Measurements from ENCODE around the gene LIN28A.

LIN28A gene

DNA sequence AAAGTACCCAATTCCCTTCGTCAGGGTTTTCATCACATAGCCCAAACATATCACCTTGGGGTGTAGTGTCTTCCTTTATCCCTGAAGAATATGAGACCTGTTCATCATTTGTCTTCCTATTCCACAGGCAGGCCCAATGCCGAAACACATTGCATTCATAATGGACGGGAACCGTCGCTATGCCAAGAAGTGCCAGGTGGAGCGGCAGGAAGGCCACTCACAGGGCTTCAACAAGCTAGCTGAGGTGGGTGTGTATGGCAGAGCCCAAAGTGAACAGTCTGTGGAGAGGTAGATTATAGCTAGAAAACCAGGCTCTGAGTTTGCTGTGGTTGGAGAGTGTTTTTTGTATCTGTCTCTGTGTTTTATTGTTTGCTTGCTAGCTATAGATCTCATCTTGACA, 27.4 kb downstream of the LIN28A start:
- no peak for DNase-seq

DNA sequence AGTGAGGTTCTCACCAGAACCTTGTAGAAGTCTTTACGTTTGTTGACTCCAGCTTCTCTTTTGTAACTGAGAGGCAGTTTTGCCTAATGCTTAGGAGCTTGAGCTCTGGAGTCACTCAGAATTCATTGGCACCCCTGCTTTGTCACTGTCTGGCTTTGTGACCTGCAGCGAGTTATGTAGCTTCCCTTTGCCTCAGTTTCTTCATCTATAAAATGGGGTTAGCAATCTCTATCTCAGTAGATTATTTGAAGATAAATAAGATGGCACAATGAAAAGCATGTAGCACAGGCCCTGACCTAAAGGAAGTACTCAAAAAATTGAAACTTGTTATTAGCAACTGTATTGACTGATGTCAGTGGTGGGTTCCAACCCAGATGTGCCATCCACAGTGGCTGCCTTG, 29.6 kb downstream of the LIN28A start:
- DNase-seq = no peak

DNA sequence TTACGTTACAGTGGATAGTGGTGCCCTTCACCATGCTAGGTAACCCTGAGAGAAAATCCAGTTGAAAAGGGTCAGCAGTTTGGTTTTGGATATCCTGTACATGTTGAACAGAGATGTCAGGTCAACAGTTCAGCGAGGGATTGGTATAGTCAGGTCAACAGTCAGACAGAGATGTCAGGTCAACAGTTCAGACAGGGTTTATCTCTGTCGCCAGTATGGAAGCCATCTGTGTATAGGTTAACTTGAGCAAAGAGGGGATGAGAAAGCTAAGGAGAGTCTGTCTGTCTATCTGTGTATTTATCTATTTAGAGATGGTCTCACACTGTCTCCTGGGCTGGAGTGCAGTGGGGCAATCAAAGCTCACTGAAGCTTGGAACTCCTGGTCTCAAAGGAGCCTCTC, 39.3 kb downstream of the LIN28A start:
- DNase-seq = no peak

DNA sequence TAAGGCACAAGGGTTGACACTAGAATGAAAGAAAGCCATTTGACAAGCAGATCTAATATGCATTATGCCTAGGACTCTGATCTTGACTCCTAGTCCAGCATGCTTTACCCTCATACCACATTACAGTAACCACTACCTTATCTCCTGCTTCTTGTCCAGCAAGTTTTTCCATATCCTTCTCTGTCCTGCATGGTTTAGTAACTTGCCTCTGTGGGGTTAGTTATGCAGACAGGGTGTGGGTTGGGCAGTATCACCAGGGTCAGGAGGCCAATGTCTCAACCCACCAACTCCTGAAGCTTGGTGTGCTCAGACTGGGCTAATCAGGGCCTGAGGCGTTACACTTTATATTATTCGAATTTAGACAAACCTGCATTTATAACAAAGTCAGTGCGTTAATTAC, 40.3 kb downstream of the LIN28A start:
- DNase-seq = no peak

DNA sequence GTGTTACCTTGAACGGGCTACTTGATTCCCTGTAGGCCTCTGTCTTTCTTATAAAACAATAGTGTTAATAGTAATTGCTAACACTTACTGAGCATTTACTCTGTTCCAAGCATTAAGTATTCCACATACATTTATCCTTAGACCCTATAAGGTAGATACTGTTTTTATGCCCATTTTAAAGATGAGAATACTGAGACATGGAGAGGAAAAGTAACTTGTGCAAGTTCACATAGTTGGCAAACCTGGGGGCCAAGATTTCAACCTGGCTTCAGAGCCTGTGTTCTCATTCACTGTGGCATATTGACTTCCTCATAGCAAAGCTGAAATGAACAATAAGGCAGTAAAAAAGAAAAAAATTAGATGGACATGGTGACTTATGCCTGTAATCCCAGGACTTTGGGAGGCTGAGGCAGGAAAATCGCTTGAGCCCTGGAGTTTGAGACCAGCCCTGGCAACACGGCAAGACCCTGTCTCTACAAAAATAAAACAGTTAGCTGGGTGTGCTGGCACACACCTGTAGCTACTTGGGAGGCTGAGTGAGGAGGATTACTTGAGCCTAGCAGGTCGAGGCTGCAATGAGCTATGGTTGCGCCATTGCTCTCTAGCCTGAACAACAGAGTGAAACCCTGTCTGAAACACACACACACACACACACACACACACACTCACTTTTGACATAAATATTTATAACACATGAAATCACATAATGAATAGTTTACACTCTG, 42.0 kb downstream of the LIN28A start:
- no peak for DNase-seq

DNA sequence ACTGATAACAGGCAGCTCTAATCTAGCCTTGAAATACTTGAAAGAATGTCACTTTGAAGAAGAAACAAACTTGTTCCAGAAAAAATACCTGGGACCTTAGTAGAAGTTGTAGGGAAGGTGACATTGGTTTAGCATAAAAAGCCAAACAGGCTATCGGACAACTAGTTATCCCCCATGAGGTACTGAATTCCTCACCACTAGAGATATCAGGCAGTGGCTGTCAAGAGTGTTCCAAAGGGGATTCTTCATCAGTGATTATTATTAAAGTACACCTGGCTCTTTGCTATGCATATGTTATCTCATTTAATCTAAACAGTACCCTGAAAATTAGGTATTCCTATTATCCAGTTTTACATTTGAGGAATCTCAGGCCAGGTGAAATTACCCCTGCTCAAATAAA, 48.5 kb downstream of the LIN28A start:
- DNase-seq = no peak

GRCh38 chr1:26459573-26460031, 49.0 kb downstream of the LIN28A start:
- no peak for DNase-seq

DNA sequence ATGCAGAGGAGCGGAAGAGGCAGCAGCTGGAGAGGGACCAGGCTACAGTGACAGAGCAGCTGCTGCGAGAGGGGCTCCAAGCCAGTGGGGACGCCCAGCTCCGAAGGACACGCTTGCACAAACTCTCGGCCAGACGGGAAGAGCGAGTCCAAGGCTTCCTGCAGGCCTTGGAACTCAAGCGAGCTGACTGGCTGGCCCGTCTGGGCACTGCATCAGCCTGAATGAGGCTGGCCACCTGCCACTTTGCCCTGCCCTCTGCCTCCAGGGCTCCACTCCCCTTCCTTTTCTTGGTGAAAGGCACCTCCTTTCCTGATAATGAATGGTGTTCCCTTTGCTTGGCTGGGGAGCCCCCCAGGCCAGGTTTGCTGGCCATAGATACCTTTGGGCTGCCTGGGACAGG, 58.3 kb downstream of the LIN28A start:
- no peak for DNase-seq

GRCh38 chr1:26469558-26469957, 58.9 kb downstream of the LIN28A start:
- no peak for DNase-seq

DNA sequence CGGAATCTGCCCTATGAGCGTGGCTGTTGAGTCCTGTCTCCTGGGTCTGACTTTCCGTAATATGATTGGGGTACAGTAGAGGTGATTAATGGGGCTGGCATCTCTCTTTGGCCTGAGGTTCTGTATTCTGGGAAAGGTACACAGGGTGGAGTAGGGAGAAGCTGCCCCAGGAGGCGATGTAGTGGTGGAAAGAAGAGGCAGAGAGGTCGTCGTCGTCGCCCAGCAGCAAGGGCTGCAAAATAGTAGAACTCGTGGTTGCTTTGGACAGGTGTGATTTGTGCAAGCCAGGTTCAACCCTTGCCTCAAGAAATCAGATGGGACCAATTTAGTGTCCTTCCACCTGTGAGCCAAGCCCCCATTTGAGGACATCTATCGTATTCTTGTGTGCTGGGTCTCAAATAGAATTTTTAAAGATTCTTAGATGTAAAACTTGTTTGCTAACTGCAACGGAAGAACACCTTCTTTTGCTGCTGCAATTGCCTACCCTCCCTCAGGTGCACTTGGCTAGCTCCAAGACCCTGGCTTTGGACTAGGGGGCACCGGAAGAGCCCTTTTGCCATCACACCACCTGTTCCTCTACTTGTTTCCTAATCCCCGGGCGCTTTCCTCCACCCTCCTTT, 60.4 kb downstream of the LIN28A start:
- DNase-seq = no peak

GRCh38 chr1:26471498-26472319, 61.1 kb downstream of the LIN28A start:
- DNase-seq = peak; percentile 59

- peak; percentile 88 for DNase-seq
Observed at GRCh38 chr1:26472320-26472900, 61.8 kb downstream of the LIN28A start, which contains the start of gene HMGN2. Gene HMGN2, plus strand, starts transcription at chr1:26472440. Its CDS starts 173 bp downstream, at chr1:26472613.

- DNase-seq = peak; percentile 93
Observed at GRCh38 chr1:26472901-26473845, 62.6 kb downstream of the LIN28A start.

DNA sequence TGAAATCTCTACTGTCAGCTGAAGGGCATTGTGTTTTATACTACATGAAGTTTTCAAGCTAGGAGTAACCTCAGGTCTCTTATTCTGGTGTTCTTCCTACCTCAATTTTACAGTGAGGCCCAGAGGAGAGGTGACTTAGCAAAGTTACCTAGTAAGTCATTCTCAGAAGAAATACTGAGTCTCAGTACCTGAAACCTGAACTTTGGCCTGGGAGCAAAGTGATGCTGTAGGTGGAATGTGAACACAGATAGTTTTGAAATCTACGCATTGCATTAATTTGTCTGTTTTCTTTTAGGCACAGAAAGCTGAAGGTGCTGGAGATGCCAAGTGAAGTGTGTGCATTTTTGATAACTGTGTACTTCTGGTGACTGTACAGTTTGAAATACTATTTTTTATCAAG, 64.2 kb downstream of the LIN28A start:
- no peak for DNase-seq

DNA sequence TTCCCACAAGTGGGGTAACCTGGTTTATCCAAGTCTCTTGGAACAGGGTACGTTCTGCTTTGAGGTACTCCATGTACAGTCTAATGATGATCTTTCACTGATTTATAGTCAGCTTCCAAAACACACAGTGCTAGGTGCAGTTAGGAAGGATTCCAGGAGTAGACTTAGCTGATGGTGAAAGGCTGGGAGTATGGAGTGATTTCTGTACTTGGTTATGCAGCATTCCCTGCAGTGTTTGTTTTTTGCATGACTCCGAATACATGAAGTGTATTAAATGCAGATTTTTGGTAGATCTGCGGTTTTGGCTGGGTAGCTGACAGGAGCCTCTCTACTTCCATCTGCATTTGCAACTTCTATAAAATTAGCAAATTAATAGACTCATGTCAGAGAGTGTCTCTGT, 65.4 kb downstream of the LIN28A start:
- DNase-seq = no peak

GRCh38 chr1:26476958-26477357, 66.3 kb downstream of the LIN28A start:
- no peak for DNase-seq

GRCh38 chr1:26477446-26478152, 67.0 kb downstream of the LIN28A start:
- no peak for DNase-seq

DNA sequence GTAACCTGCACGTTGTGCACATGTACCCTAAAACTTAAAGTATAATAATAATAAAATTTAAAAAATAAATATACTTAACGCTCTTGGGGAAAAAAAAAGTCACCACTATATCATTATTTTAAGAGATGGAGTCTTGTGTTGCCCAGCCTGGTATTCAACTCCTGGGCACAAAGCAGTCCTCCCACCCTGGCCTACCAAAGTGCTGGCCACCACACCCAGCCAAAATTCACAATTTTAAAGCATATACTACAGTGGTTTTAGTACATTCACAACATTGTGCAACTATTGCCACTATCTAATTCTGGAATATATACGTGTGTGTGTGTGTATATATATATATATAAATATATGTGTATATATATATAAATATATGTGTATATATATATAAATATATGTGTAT, 67.5 kb downstream of the LIN28A start:
- DNase-seq = no peak

- no peak for DNase-seq
Observed at GRCh38 chr1:26478988-26479387, 68.4 kb downstream of the LIN28A start.

All from NK-92 treated with Interleukin-12 subunit alpha and Interleukin-12 subunit beta, amount 100 ng/mL, for 24 hours (cell line).